Measurements from ENCODE around the gene MRPS6.

Gene MRPS6

GRCh38 chr21:34187935-34188334 lies 114.6 kb downstream of the MRPS6 start:
- Histone ChIP-seq H3K9me3 (ENCODE audit: severe bottlenecking) (no peaks in the 10 kb centered on the region), H3K36me3 (no peaks in the 10 kb centered on the region), H3K27me3 (ENCODE audit: insufficient read depth, low read depth, severe bottlenecking) (peaks cover 5% of the 10 kb centered on the region), H3K27ac (no peak overlapping the region), H3K4me3 (ENCODE audit: low read depth, low read length) (no peak overlapping the region)
- TF ChIP-seq CTCF (IDR thresholded peaks at IDR 0.05; ENCODE audit: low read depth, low read length) = no peak
- DNase-seq = no peak

- no peaks in the 10 kb centered on the region for H3K9me3 ChIP-seq (ENCODE audit: severe bottlenecking)
- peak; percentile 80 for DNase-seq
- H3K27ac ChIP-seq = peak overlapping the region; percentile 52
- no peaks in the 10 kb centered on the region for H3K36me3 ChIP-seq
- H3K4me3 ChIP-seq (ENCODE audit: low read depth, low read length) = peak overlapping the region; percentile 15
- no peak for TF ChIP-seq CTCF (IDR thresholded peaks at IDR 0.05; ENCODE audit: low read depth, low read length)
- H3K27me3 ChIP-seq (ENCODE audit: insufficient read depth, low read depth, severe bottlenecking) = peaks cover 5% of the 10 kb centered on the region
Measured at GRCh38 chr21:34189506-34189905, 116.1 kb downstream of the MRPS6 start.

GRCh38 chr21:34190576-34191321 lies 117.4 kb downstream of the MRPS6 start:
- peak; percentile 38 for DNase-seq
- Histone ChIP-seq H3K4me3 (ENCODE audit: low read depth, low read length) (no peak overlapping the region), H3K9me3 (ENCODE audit: severe bottlenecking) (no peaks in the 10 kb centered on the region), H3K27ac (no peak overlapping the region), H3K27me3 (ENCODE audit: insufficient read depth, low read depth, severe bottlenecking) (peaks cover 5% of the 10 kb centered on the region), H3K36me3 (no peaks in the 10 kb centered on the region)
- no peak for TF ChIP-seq CTCF (IDR thresholded peaks at IDR 0.05; ENCODE audit: low read depth, low read length)

GRCh38 chr21:34191876-34192275 lies 118.5 kb downstream of the MRPS6 start:
- H3K36me3 ChIP-seq = no peaks in the 10 kb centered on the region
- H3K4me3 ChIP-seq (ENCODE audit: low read depth, low read length) = no peak overlapping the region
- no peak overlapping the region for H3K27ac ChIP-seq
- DNase-seq = no peak
- peaks cover 5% of the 10 kb centered on the region for H3K27me3 ChIP-seq (ENCODE audit: insufficient read depth, low read depth, severe bottlenecking)
- H3K9me3 ChIP-seq (ENCODE audit: severe bottlenecking) = no peaks in the 10 kb centered on the region
- TF ChIP-seq CTCF (IDR thresholded peaks at IDR 0.05; ENCODE audit: low read depth, low read length) = no peak
